ENCODE measurements around the gene RPP25L.

- TF ChIP-seq, protein P1, sequence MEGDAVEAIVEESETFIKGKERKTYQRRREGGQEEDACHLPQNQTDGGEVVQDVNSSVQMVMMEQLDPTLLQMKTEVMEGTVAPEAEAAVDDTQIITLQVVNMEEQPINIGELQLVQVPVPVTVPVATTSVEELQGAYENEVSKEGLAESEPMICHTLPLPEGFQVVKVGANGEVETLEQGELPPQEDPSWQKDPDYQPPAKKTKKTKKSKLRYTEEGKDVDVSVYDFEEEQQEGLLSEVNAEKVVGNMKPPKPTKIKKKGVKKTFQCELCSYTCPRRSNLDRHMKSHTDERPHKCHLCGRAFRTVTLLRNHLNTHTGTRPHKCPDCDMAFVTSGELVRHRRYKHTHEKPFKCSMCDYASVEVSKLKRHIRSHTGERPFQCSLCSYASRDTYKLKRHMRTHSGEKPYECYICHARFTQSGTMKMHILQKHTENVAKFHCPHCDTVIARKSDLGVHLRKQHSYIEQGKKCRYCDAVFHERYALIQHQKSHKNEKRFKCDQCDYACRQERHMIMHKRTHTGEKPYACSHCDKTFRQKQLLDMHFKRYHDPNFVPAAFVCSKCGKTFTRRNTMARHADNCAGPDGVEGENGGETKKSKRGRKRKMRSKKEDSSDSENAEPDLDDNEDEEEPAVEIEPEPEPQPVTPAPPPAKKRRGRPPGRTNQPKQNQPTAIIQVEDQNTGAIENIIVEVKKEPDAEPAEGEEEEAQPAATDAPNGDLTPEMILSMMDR (IDR thresholded peaks at IDR 0.05): no peak
- TF ChIP-seq POLR2A (IDR thresholded peaks at IDR 0.05): no peak
Observed at GRCh38 chr9:34600908-34601307, 11.0 kb downstream of the RPP25L start.
